Ammon's horn (tissue), 1 donor: ENCODE data around the gene LNPEP.

Experiments
- DNase-seq: peaks from one replicate; pipeline ENCODE4 v3.0.0-alpha.2; 2016; ENCODE audit warnings: low spot score

The LNPEP gene

DNA sequence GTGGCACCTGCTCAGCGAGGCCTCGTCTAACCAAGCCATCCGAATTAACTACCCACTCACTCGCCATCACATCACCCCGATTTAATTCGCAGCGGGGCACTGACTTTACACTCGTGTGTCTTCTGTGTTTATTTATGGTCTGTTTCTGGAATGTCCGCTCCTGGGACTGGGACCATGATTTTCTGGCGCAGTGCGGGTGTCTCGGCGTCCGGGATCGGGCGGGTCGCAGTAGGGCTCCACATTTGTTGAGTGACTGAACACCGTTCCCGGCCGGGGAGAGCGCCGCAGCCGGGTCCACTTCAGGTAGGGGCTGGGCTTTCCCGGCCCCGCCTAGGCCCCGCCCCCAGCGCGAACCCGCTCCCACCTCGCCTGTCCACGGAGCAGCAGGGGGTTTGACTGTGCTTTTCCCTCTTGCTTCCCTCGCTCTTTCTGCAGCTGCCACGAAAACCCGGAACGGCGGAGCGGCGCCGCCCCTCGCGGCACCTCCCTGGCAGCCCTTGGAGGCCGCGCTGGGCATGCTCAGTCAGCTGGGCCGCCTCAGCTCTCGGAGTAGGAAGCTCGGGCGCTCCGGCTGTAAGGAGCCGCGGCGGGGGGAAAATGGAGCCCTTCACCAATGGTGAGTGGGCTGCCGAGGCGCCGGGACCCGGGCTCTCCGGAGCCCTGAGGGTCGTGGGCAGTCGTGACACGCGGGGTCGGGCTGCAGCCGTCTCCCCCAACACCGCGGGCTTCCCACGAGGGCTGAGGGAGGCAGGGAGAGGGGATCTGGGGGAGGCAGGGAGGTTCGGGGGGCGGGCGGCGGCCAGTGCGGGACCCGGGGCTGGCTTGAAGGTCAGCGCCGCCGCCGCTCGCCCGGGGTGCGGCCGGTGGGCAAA lies at the start of gene LNPEP:
Gene LNPEP (plus strand): TSS at position 522 of the 872 bp plus-strand sequence. CDS start 76 bp downstream, at position 598.
- DNase-seq, result peak; percentile 97

DNA sequence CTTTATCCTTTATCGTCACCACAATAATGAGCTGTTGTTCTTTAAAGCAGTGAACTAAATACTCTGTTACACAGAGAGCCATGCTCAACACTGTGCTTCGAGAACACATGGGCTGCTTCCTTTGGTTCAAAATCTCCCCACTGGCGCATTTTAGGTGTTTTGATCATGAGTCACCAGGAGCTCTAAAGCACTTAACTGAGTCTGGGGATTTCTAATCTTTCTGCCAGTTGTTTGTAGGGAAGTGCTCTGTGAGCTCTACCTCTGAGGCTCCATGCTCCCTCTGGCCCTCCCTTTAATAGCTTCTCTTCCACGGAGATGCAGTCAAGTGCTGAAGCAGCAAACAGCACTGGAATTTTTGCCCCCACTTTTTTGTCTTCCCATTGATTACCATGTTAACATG lies 42.5 kb upstream of the LNPEP start:
- DNase-seq, result no peak

- DNase-seq, result no peak
These were observed 39.6 kb upstream of the LNPEP start for GRCh38 chr5:96896276-96896675.

DNA sequence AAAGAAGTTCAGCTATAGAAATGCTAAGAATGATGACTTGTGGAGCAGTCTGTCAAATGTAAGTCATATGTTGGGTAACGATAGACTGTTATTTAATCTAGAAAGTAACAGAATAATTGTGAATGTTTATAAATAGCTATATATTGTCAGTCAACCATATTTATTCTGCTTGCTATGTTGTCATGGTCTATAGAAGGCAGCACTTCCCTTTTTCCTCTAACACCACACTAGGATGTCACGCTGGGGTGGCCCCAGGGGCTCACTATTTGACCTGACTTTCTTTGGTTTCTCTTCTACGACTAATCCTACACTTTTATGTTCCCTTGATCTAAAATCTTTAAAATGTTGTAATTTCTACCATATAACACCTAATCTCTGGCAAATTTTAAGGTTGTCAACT lies 39.1 kb upstream of the LNPEP start:
- no peak for DNase-seq

DNA sequence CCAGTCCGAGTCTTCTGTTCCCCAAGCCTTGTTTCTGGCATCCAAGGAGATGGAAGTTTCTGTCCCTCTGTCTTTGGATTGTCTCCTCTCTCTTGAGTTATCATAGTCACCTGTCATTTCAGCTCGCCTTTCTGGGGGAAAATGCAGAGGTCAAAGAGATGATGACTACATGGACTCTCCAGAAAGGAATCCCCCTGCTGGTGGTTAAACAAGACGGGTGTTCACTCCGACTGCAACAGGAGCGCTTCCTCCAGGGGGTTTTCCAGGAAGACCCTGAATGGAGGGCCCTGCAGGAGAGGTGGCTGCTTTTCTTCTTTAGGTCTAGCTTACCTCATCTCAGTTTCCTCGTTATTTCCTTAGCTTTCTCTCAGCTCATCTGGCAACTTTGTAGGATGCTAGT lies 34.5 kb upstream of the LNPEP start:
- DNase-seq, result no peak

DNA sequence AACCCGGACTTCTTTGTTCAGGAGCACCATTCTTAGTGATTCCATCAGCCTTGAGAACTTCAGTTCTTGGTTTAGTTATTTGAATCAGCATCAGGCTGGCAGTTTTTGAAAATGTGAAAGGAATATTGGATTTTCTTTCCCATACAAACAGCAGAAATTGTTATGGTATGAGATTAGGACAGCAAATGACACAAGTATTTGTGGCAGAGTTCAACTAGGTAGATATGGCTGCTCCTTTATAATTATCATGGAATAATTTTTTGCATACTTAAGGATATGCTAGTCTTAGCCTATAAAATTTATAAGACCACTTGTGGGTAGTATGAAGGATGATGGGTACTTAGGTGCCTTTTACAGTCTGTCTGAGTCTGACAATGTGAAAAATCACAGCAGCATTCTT lies 34.0 kb upstream of the LNPEP start:
- no peak for DNase-seq

- DNase-seq, result no peak
These were observed 33.0 kb upstream of the LNPEP start for GRCh38 chr5:96902876-96903275.

DNA sequence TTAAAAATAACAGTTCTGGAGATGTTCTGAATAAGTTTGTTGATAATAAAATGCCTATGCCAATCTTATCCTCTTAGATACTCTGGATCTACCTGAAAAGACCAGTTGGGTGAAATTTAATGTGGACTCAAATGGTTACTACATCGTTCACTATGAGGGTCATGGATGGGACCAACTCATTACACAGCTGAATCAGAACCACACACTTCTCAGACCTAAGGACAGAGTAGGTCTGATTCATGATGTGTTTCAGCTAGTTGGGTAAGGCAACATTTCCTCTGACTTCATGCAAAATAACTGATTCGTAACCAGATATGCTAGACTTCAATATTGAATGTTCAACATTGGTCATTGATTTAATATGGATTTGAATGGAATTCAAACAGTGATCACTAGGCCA lies 32.6 kb upstream of the LNPEP start:
- DNase-seq, result no peak

- no peak for DNase-seq
These were observed 31.6 kb upstream of the LNPEP start for GRCh38 chr5:96904054-96904931.

DNA sequence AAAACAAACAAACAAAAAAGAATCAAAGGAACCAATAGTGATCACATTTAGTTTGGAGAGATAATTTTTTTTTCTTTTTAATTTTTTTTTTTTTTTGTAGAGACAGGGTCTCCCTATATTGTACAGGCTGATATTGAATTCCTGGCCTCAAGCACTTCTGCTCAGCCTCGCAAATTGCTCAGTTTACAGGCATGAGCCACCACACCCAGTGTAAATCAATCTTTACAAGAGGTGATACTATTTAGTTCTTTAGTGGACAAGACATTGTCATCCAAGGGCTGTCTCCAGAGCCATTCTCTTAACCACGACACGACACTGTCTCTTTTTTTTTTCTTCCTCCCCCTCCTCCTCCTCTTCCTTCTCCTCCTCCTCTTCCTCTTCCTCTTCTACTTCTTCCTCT lies 30.0 kb upstream of the LNPEP start:
- DNase-seq, result no peak

GRCh38 chr5:96909003-96909402 lies 26.9 kb upstream of the LNPEP start:
- DNase-seq, result no peak

- DNase-seq, result no peak
These were observed 26.4 kb upstream of the LNPEP start for GRCh38 chr5:96909435-96909834.

- no peak for DNase-seq
These were observed 24.7 kb upstream of the LNPEP start for GRCh38 chr5:96911139-96911538.

- no peak for DNase-seq
These were observed 22.6 kb upstream of the LNPEP start for GRCh38 chr5:96913233-96913632.

DNA sequence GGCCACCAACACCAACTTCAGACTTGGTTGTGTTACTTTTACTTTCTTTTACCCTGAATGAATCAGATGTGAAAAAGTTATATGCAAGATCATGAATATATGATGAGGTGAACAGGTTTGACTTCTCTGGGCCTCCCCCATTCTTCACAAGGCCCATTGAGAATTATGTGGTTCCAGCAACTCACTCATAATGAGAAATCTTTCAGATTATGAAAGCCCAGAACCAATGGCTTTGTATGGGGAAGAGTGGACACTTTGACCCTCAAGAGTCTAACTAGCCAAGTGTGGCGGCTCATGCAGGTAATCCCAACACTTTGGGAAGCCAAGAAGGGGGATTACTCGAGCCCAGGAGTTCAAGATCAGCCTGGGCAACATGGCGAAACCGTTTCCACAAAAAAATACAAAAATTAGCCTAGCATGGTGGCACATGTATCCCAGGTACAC lies 16.1 kb upstream of the LNPEP start:
- DNase-seq, result no peak

GRCh38 chr5:96920744-96921355 lies 15.0 kb upstream of the LNPEP start:
- no peak for DNase-seq

GRCh38 chr5:96922499-96923244 lies 13.2 kb upstream of the LNPEP start:
- DNase-seq, result no peak

- DNase-seq, result no peak
These were observed 11.8 kb upstream of the LNPEP start for GRCh38 chr5:96924016-96924443.

DNA sequence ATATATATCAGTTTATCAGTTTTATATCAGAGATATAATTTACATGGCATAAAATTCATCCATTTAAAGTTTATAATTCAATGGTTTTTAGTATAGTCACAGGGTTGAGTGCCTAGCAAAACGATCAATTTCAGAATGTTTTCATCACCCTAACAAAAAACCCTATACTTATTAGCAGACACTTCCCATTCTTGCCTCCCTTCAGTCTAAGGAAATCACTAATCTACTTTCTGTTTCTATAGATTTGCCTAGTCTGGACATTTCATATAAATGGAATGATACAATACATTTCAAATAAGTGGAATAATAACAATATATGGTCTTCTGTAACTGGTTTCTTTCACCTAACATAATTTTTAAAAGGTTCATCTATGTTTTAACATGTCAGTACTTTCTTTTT lies 9.6 kb upstream of the LNPEP start:
- no peak for DNase-seq

GRCh38 chr5:96927008-96927407 lies 8.9 kb upstream of the LNPEP start:
- no peak for DNase-seq

- DNase-seq, result no peak
These were observed 6.8 kb upstream of the LNPEP start for GRCh38 chr5:96928931-96929708.
